IMR-90 (cell line): Measurements from ENCODE around the gene GPC5. TPM values are rescaled to one million over a fixed set of nuclear protein-coding genes. Genes with fewer than 3 reads are reported as not detected.

Source experiments
- ATAC-seq: fragments of 200-7000 bp; cut with Tn5 transposase; 2 replicates; pipeline ENCODE4 v1.9.1; 2020; ENCODE audit warnings: low read depth, mild to moderate bottlenecking, moderate library complexity
- BruUV-seq: library from RNA; stranded (reverse); fragments of 400-500 nt; replicated peaks from 2 replicates; lab custom pipeline; 2021; lab: Mats Ljungman, UMichigan
- CTCF ChIA-PET: fragments of 300-600 bp; formaldehyde crosslinking; extraction: SDS; loops from one replicate; lab custom pipeline; 2021; ENCODE audit warnings: antibody characterized with exemption; lab: Yijun Ruan, JAX
- POLR2A ChIA-PET: fragments of 300-600 bp; sonication (Branson Sonifier 250); formaldehyde crosslinking; loops from one replicate; lab custom pipeline; 2022; ENCODE audit warnings: antibody characterized with exemption; ENCODE audit not compliant: unreplicated experiment; lab: Charles Lee
- DNase-seq: peaks from one replicate; pipeline ENCODE4 v3.0.0; 2013
- H2AFZ ChIP-seq: replicated peaks from 2 replicates; pipeline ENCODE3; 2013; ENCODE audit warnings: low read length, mild to moderate bottlenecking; ENCODE audit not compliant: poor library complexity
- H2AK5ac ChIP-seq: 2 replicates; pipeline ENCODE4 v1.6.1; 2013; ENCODE audit warnings: low read depth, low read length, inconsistent platforms
- H2AK9ac ChIP-seq: replicated peaks from 2 replicates; pipeline ENCODE3; 2013; ENCODE audit warnings: mild to moderate bottlenecking, low read depth, low read length, moderate library complexity; ENCODE audit not compliant: poor library complexity
- H2BK120ac ChIP-seq: 2 replicates; pipeline ENCODE4 v1.6.1; 2013; ENCODE audit warnings: low read depth, low read length, inconsistent platforms
- H2BK15ac ChIP-seq: 3 replicates; pipeline ENCODE4 v1.6.1; 2013; ENCODE audit warnings: low read depth, low read length, inconsistent platforms
- H2BK20ac ChIP-seq: 2 replicates; pipeline ENCODE4 v1.6.1; 2013; ENCODE audit warnings: low read depth, mild to moderate bottlenecking, inconsistent platforms, low read length, moderate library complexity
- H2BK5ac ChIP-seq: 2 replicates; pipeline ENCODE4 v1.6.1; 2013; ENCODE audit warnings: mild to moderate bottlenecking, low read depth, low read length, inconsistent platforms; ENCODE audit not compliant: poor library complexity, severe bottlenecking
- H3K14ac ChIP-seq: replicated peaks from 2 replicates; pipeline ENCODE4 v1.6.1; 2013; ENCODE audit warnings: low read depth, low read length, inconsistent platforms
- H3K18ac ChIP-seq: 2 replicates; pipeline ENCODE4 v1.6.1; 2013; ENCODE audit warnings: low read depth, low read length, control low read depth
- H3K23ac ChIP-seq: 2 replicates; pipeline ENCODE4 v1.6.1; 2013; ENCODE audit warnings: low read depth, low read length, inconsistent platforms
- H3K27ac ChIP-seq: 2 replicates; pipeline ENCODE4 v1.5.1; 2013; ENCODE audit warnings: mild to moderate bottlenecking, control low read depth, low read length; ENCODE audit not compliant: insufficient read depth
- H3K27me3 ChIP-seq: 2 replicates; pipeline ENCODE4 v1.6.1; 2013; ENCODE audit warnings: low read length; ENCODE audit not compliant: control insufficient read depth, insufficient read depth
- H3K36me3 ChIP-seq: 2 replicates; pipeline ENCODE4 v1.6.1; 2013; ENCODE audit warnings: low read length, mixed read lengths; ENCODE audit not compliant: control insufficient read depth, insufficient read depth
- H3K4ac ChIP-seq: 2 replicates; pipeline ENCODE4 v1.6.1; 2013; ENCODE audit warnings: low read depth, low read length, inconsistent platforms
- H3K4me1 ChIP-seq: 2 replicates; pipeline ENCODE4 v1.6.1; 2013; ENCODE audit warnings: low read length, mixed read lengths; ENCODE audit not compliant: control insufficient read depth, insufficient read depth
- H3K4me2 ChIP-seq: 2 replicates; pipeline ENCODE4 v1.6.1; 2013; ENCODE audit warnings: low read depth, mild to moderate bottlenecking, control low read depth, low read length, moderate library complexity
- H3K4me3 ChIP-seq: 2 replicates; pipeline ENCODE4 v1.5.1; 2013; ENCODE audit warnings: low read depth, mild to moderate bottlenecking, control low read depth, low read length, moderate library complexity; ENCODE audit not compliant: insufficient read depth
- H3K56ac ChIP-seq: 2 replicates; pipeline ENCODE4 v1.6.1; 2013; ENCODE audit warnings: low read length, inconsistent platforms; ENCODE audit not compliant: insufficient read depth; ENCODE audit errors: extremely low read depth
- H3K79me1 ChIP-seq, 2 experiments: 2 replicates each; pipeline ENCODE4 v1.6.1; 2013; ENCODE audit warnings: low read length in 2 of 2, inconsistent platforms in 1 of 2, low read depth in 1 of 2
- H3K9ac ChIP-seq: 2 replicates; pipeline ENCODE4 v1.6.1; 2013; ENCODE audit warnings: low read depth, low read length, control low read depth
- H3K9me1 ChIP-seq: 2 replicates; pipeline ENCODE4 v1.6.1; 2013; ENCODE audit warnings: low read length, inconsistent platforms; ENCODE audit not compliant: insufficient read depth
- H3K9me3 ChIP-seq: 2 replicates; pipeline ENCODE4 v1.6.1; 2013; ENCODE audit warnings: low read length; ENCODE audit not compliant: control insufficient read depth, insufficient read depth
- H4K20me1 ChIP-seq: 2 replicates; pipeline ENCODE4 v1.6.1; 2013; ENCODE audit warnings: low read length, inconsistent platforms; ENCODE audit not compliant: insufficient read depth
- H4K5ac ChIP-seq: 2 replicates; pipeline ENCODE4 v1.6.1; 2013; ENCODE audit warnings: mild to moderate bottlenecking, low read depth, low read length, control low read depth
- H4K8ac ChIP-seq, 2 experiments: 2 replicates each; pipeline ENCODE4 v1.6.1; 2013; ENCODE audit warnings: low read depth in 2 of 2, low read length in 2 of 2, control low read depth in 1 of 2, inconsistent platforms in 1 of 2
- H4K91ac ChIP-seq: 2 replicates; pipeline ENCODE4 v1.6.1; 2013; ENCODE audit warnings: low read depth, low read length, inconsistent platforms; ENCODE audit not compliant: insufficient read depth
- BHLHE40 ChIP-seq: fragments of 150-350 bp; IDR thresholded peaks from 2 replicates; pipeline ENCODE4 v1.6.1; 2016; ENCODE audit warnings: mild to moderate bottlenecking, low read depth, low read length
- CEBPB ChIP-seq: IDR thresholded peaks from 2 replicates; pipeline ENCODE4 v1.6.1; 2012; ENCODE audit warnings: low read depth, low read length, improper control_type of control experiment
- CHD1 ChIP-seq: IDR thresholded peaks from 2 replicates; pipeline ENCODE4 v1.6.1; 2012; ENCODE audit warnings: low read depth, low read length, improper control_type of control experiment
- CTCF ChIP-seq: conservative IDR thresholded peaks from 2 replicates; pipeline ENCODE4 v1.5.1; 2012; ENCODE audit warnings: mild to moderate bottlenecking, low read depth, low read length, improper control_type of control experiment
- ELK1 ChIP-seq: fragments of 150-350 bp; IDR thresholded peaks from 2 replicates; pipeline ENCODE4 v1.6.1; 2016; ENCODE audit warnings: low read depth, mild to moderate bottlenecking, low read length, moderate library complexity, borderline replicate concordance
- FOS ChIP-seq: fragments of 150-350 bp; IDR thresholded peaks from 2 replicates; pipeline ENCODE4 v1.6.1; 2016; ENCODE audit warnings: low read depth, low read length
- MAFK ChIP-seq: IDR thresholded peaks from 2 replicates; pipeline ENCODE4 v1.6.1; 2012; ENCODE audit warnings: low read depth, low read length, improper control_type of control experiment
- MAZ ChIP-seq: IDR thresholded peaks from 2 replicates; pipeline ENCODE4 v1.6.1; 2012; ENCODE audit warnings: low read depth, mild to moderate bottlenecking, low read length, improper control_type of control experiment, moderate library complexity, borderline replicate concordance
- MXI1 ChIP-seq: IDR thresholded peaks from 2 replicates; pipeline ENCODE4 v1.6.1; 2012; ENCODE audit warnings: low read depth, mild to moderate bottlenecking, low read length, moderate library complexity, borderline replicate concordance
- NFE2L2 ChIP-seq: fragments of 150-350 bp; IDR thresholded peaks from 2 replicates; pipeline ENCODE4 v1.6.1; 2016; ENCODE audit warnings: low read depth, mild to moderate bottlenecking, low read length
- POLR2A ChIP-seq: IDR thresholded peaks from 2 replicates; pipeline ENCODE4 v1.6.1; 2012; ENCODE audit warnings: mild to moderate bottlenecking, low read depth, low read length
- RAD21 ChIP-seq: IDR thresholded peaks from 2 replicates; pipeline ENCODE4 v1.6.1; 2012; ENCODE audit warnings: low read length, improper control_type of control experiment
- RCOR1 ChIP-seq: IDR thresholded peaks from 2 replicates; pipeline ENCODE4 v1.6.1; 2012; ENCODE audit warnings: mild to moderate bottlenecking, low read length, improper control_type of control experiment; ENCODE audit not compliant: insufficient replicate concordance
- RFX5 ChIP-seq: IDR thresholded peaks from 2 replicates; pipeline ENCODE4 v1.8.0; 2012; ENCODE audit warnings: low read depth, mild to moderate bottlenecking, low read length, moderate library complexity
- SMC3 ChIP-seq: fragments of 150-350 bp; IDR thresholded peaks from 2 replicates; pipeline ENCODE4 v1.6.1; 2016; ENCODE audit warnings: low read depth, mild to moderate bottlenecking, antibody characterized with exemption, low read length, moderate library complexity
- USF2 ChIP-seq: fragments of 150-350 bp; IDR thresholded peaks from 2 replicates; pipeline ENCODE4 v1.6.1; 2017; ENCODE audit warnings: mild to moderate bottlenecking, antibody characterized with exemption, low read length, low read depth
- WGBS, 2 experiments: methylation state at CpG; one replicate each; pipeline versions ENCODE4 v1.1.5 to v1.1.7; 2013; ENCODE audit warnings: missing lambda C conversion rate in 2 of 2; ENCODE audit not compliant: insufficient read length in 1 of 2; ENCODE audit errors: extremely low coverage in 2 of 2; 5-methylcytosine and 5-hydroxymethylcytosine counted together
- dilution Hi-C: fragments of 300-500 bp; cut with HindIII; formaldehyde crosslinking; loops from one replicate; pipeline ENCODE4 v1.14.3; 2018; ENCODE audit warnings: low sequenced_read_pairs; ENCODE audit not compliant: unreplicated experiment
- in situ Hi-C: fragments of 300-500 bp; cut with MboI; formaldehyde crosslinking; loops from 3 replicates; pipeline ENCODE4 v1.14.3; 2019; ENCODE audit warnings: low sequenced_read_pairs, inconsistent platforms, mixed read lengths
- intact Hi-C: fragments of 100-400 bp; cut with micrococcal nuclease; formaldehyde crosslinking; loops from 2 replicates; pipeline ENCODE4 v1.10.0; 2022
- polyA plus RNA-seq, 3 experiments: library from polyadenylated mRNA; depleted of rRNA; stranded (reverse); fragments of >200 nt; gene quantifications; 2 replicates each; pipeline ENCODE4 v1.2.3, GENCODE V29; 2012; ENCODE audit warnings: low replicate concordance in 1 of 3
- total RNA-seq: library from RNA; depleted of rRNA; stranded (reverse); fragments of >200 nt; gene quantifications from 2 replicates; pipeline ENCODE4 v1.2.3, GENCODE V29; 2012

GPC5 gene
- total and polyA plus RNA-seq, 2 of the 4 experiments (the other 2 are of a cell fraction): 0.94 to 1.8 TPM

- no peak overlapping the region for H2AK5ac ChIP-seq
- H3K23ac ChIP-seq: no peak overlapping the region
- WGBS, 2 experiments: 20% methylated on average over 3 of the region's 3 CpGs; no CpG with 5 or more reads in 1 of the 2 experiments
- dilution Hi-C loops (no loop called here), in situ Hi-C loops (no loop called here), intact Hi-C loops (no loop called here)
- no peak overlapping the region for H2AK9ac ChIP-seq
- no peak overlapping the region for H3K4ac ChIP-seq
- no peaks in the 10 kb centered on the region for H3K79me1 ChIP-seq
- H2BK20ac ChIP-seq: no peak overlapping the region
- H3K36me3 ChIP-seq: no peaks in the 10 kb centered on the region
- POLR2A ChIA-PET: no interaction called here
- peak; percentile 14 for DNase-seq
- CTCF ChIA-PET: no interaction called here
- H3K9ac ChIP-seq: no peak overlapping the region
- no peaks in the 10 kb centered on the region for H3K9me3 ChIP-seq
- no peak overlapping the region for H2BK120ac ChIP-seq
- H3K56ac ChIP-seq: no peak overlapping the region
- no peak overlapping the region for H3K18ac ChIP-seq
- H3K27me3 ChIP-seq: no peaks in the 10 kb centered on the region
- TF ChIP-seq MAZ (no peak), RFX5 (no peak), CTCF (no peak), NFE2L2 (no peak), BHLHE40 (no peak), CHD1 (no peak), SMC3 (no peak), MXI1 (no peak), ELK1 (no peak), RCOR1 (no peak), POLR2A (no peak), RAD21 (no peak), CEBPB (no peak), FOS (no peak), USF2 (no peak), MAFK (no peak)
- no peak overlapping the region for H3K4me2 ChIP-seq
- no peak for ATAC-seq
- no peak overlapping the region for H4K91ac ChIP-seq
- no TSS peak for BruUV-seq
- no peak overlapping the region for H2AFZ ChIP-seq
- H4K8ac ChIP-seq: no peak overlapping the region
- no peak overlapping the region for H4K5ac ChIP-seq
- no peaks in the 10 kb centered on the region for H3K9me1 ChIP-seq
- H2BK15ac ChIP-seq: no peak overlapping the region
- H3K14ac ChIP-seq: no peak overlapping the region
- no peaks in the 10 kb centered on the region for H3K4me1 ChIP-seq
- H3K4me3 ChIP-seq: no peak overlapping the region
- no peaks in the 10 kb centered on the region for H4K20me1 ChIP-seq
- H2BK5ac ChIP-seq: no peak overlapping the region
- H3K27ac ChIP-seq: no peak overlapping the region
These were observed 320.6 kb downstream of the GPC5 start for GRCh38 chr13:91719033-91719432.
